ENCODE data around the gene SENP8.

SENP8 gene

DNA sequence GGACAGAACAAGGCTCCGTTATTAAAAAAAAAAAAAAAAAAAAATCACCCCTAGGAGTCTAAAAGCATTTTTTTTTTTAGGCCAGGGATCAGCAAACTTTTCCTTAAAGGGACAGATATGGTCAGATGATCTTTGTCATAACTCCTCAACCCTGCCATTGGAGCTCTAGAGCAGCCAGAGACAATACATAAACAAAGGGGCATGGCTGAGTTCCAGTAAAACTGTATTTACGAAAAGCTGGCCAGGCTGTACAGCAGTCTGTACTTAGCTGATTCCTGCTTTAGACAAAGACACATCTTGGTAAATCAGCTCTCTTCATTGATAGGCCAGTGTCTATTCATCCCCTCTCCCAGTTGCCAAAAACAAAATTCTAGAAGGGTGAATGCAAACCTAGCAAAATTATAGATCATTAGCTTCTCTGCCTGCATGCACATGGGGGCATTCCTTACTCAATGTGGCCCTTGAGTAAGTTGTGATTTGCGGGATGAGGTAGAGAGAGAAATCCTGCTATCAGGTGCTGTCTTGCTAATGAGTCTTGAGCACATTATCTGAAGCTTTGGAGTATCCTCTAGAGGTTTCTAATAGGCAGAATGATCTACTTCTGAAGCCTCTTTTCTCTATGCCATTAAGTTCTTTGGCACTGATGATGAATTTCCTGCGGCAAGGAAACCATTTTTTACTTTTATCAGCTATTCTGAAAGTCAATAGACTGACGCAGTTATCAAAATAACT is 35.2 kb downstream of the SENP8 start:
- TF ChIP-seq, protein P1, sequence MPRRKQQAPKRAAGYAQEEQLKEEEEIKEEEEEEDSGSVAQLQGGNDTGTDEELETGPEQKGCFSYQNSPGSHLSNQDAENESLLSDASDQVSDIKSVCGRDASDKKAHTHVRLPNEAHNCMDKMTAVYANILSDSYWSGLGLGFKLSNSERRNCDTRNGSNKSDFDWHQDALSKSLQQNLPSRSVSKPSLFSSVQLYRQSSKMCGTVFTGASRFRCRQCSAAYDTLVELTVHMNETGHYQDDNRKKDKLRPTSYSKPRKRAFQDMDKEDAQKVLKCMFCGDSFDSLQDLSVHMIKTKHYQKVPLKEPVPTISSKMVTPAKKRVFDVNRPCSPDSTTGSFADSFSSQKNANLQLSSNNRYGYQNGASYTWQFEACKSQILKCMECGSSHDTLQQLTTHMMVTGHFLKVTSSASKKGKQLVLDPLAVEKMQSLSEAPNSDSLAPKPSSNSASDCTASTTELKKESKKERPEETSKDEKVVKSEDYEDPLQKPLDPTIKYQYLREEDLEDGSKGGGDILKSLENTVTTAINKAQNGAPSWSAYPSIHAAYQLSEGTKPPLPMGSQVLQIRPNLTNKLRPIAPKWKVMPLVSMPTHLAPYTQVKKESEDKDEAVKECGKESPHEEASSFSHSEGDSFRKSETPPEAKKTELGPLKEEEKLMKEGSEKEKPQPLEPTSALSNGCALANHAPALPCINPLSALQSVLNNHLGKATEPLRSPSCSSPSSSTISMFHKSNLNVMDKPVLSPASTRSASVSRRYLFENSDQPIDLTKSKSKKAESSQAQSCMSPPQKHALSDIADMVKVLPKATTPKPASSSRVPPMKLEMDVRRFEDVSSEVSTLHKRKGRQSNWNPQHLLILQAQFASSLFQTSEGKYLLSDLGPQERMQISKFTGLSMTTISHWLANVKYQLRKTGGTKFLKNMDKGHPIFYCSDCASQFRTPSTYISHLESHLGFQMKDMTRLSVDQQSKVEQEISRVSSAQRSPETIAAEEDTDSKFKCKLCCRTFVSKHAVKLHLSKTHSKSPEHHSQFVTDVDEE (CRISPR knock-in tag; IDR thresholded peaks at IDR 0.05), result no peak
- TF ChIP-seq, protein P2, sequence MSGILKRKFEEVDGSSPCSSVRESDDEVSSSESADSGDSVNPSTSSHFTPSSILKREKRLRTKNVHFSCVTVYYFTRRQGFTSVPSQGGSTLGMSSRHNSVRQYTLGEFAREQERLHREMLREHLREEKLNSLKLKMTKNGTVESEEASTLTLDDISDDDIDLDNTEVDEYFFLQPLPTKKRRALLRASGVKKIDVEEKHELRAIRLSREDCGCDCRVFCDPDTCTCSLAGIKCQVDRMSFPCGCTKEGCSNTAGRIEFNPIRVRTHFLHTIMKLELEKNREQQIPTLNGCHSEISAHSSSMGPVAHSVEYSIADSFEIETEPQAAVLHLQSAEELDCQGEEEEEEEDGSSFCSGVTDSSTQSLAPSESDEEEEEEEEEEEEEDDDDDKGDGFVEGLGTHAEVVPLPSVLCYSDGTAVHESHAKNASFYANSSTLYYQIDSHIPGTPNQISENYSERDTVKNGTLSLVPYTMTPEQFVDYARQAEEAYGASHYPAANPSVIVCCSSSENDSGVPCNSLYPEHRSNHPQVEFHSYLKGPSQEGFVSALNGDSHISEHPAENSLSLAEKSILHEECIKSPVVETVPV (CRISPR knock-in tag; IDR thresholded peaks at IDR 0.05), result no peak
- TF ChIP-seq RARB (CRISPR knock-in tag; IDR thresholded peaks at IDR 0.05), result no peak
- no peak for TF ChIP-seq ZNF565 (CRISPR knock-in tag; conservative IDR thresholded peaks at IDR 0.05; ENCODE audit: low read depth)
- no peak for TF ChIP-seq TOX (CRISPR knock-in tag; IDR thresholded peaks at IDR 0.05; ENCODE audit: borderline replicate concordance)
- no peak for TF ChIP-seq ESRRG (CRISPR knock-in tag; IDR thresholded peaks at IDR 0.05)
- no peak for TF ChIP-seq CSDC2 (CRISPR knock-in tag; IDR thresholded peaks at IDR 0.05)
- no peak for TF ChIP-seq SNAI2 (CRISPR knock-in tag; IDR thresholded peaks at IDR 0.05)
- TF ChIP-seq BACH2 (CRISPR knock-in tag; IDR thresholded peaks at IDR 0.05; ENCODE audit: borderline replicate concordance), result no peak
- no peak for ATAC-seq

DNA sequence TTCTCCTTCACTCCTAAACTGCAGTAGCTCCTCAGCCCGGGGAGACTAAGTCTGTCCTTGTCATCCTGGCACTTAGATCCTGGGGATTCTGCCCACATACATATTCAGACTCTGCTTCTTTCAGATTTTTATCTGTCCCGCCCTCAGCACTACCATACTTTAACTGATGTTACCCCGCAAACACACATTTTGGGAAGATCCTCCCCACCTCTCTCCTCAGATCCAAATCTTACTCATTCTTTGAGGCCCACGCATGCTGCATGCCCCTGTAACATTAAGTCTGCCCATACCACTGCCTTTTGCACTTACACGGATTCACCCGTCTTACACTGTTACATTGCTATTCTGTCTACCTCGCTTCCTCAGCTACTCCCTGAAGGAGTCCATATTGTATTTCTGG is 36.1 kb downstream of the SENP8 start:
- no peak for ATAC-seq
- TF ChIP-seq ZC3H10 (CRISPR knock-in tag; IDR thresholded peaks at IDR 0.05) (no peak), ZNF70 (CRISPR knock-in tag; IDR thresholded peaks at IDR 0.05) (no peak)

GRCh38 chr15:72155003-72155621 is 36.9 kb downstream of the SENP8 start:
- TF ChIP-seq PATZ1 (CRISPR knock-in tag; IDR thresholded peaks at IDR 0.05; ENCODE audit: borderline replicate concordance), result no peak
- no peak for TF ChIP-seq ARNTL (CRISPR knock-in tag; IDR thresholded peaks at IDR 0.05; ENCODE audit: borderline replicate concordance, low read depth)
- no peak for TF ChIP-seq ZC3H10 (CRISPR knock-in tag; IDR thresholded peaks at IDR 0.05)
- TF ChIP-seq ISL1 (CRISPR knock-in tag; IDR thresholded peaks at IDR 0.05), result peak; percentile 42; the same call in 1 of the 2 replicates
- TF ChIP-seq ZNF8 (CRISPR knock-in tag; IDR thresholded peaks at IDR 0.05), result no peak
- TF ChIP-seq, protein P1 (CRISPR knock-in tag; IDR thresholded peaks at IDR 0.05), result no peak
- TF ChIP-seq TOX (CRISPR knock-in tag; IDR thresholded peaks at IDR 0.05; ENCODE audit: borderline replicate concordance), result no peak
- TF ChIP-seq BACH2 (CRISPR knock-in tag; IDR thresholded peaks at IDR 0.05; ENCODE audit: borderline replicate concordance), result no peak
- peak; percentile 67 for ATAC-seq
